ENCODE measurements around the gene SOCS7.

SOCS7 gene

GRCh38 chr17:38452719-38453118, 101.1 kb downstream of the SOCS7 start:
- TF ChIP-seq CTCF (IDR thresholded peaks at IDR 0.05; ENCODE audit: low read length, missing control alignments), result no peak
- no peak for DNase-seq (ENCODE audit: low read depth)
- peak overlapping the region; percentile 74 for H3K4me3 ChIP-seq (replicated peaks; ENCODE audit: low read depth, low read length)

- peak; percentile 58 for DNase-seq (ENCODE audit: low read depth)
- TF ChIP-seq CTCF (IDR thresholded peaks at IDR 0.05; ENCODE audit: low read length, missing control alignments), result no peak
- H3K4me3 ChIP-seq (replicated peaks; ENCODE audit: low read depth, low read length), result peak overlapping the region; percentile 74
Observed at GRCh38 chr17:38453951-38454421, 102.3 kb downstream of the SOCS7 start.

- TF ChIP-seq CTCF (IDR thresholded peaks at IDR 0.05; ENCODE audit: low read length, missing control alignments), result no peak
- peak; percentile 73 for DNase-seq (ENCODE audit: low read depth)
- peak overlapping the region; percentile 74 for H3K4me3 ChIP-seq (replicated peaks; ENCODE audit: low read depth, low read length)
Observed at GRCh38 chr17:38454532-38454931, 102.9 kb downstream of the SOCS7 start.

Data from fibroblast of pulmonary artery (primary cell).